CD4-positive, alpha-beta T cell (primary cell): ENCODE results near the gene TBL1X. TPM values are rescaled to one million over a fixed set of nuclear protein-coding genes. Genes with fewer than 3 reads are reported as not detected.
"Not testable (repeated sequence)": the region's sequence is repeated elsewhere in the genome, so short reads cannot be mapped to it uniquely, and the experiment has no call there.

ENCODE experiments used
- ATAC-seq: fragments of 200-7000 bp; cut with Tn5 transposase; one replicate; pipeline ENCODE4 v1.10.0; 2022; ENCODE audit warnings: mild to moderate bottlenecking; ENCODE audit not compliant: poor library complexity
- CTCF ChIA-PET: fragments of 350-600 bp; sonication (Branson Sonifier 250); formaldehyde crosslinking; loops from one replicate; lab custom pipeline; 2021; ENCODE audit warnings: antibody characterized with exemption, inconsistent platforms; lab: Charles Lee
- POLR2A ChIA-PET: fragments of 350-600 bp; sonication (Branson Sonifier 250); formaldehyde crosslinking; loops from one replicate; lab custom pipeline; 2021; ENCODE audit warnings: antibody characterized with exemption, inconsistent platforms; lab: Charles Lee
- DNase-seq, 14 experiments: peaks; one replicate each; pipeline ENCODE4 v3.0.0-alpha.2; 2013 to 2020; ENCODE audit warnings: mixed read lengths in 2 of 14
- H3K27ac ChIP-seq, 2 donors: one replicate each; pipeline versions ENCODE4 v1.5.1 to v1.7.0; 2013; ENCODE audit warnings: low read length in 2 of 2, low read depth in 1 of 2, mild to moderate bottlenecking in 1 of 2
- H3K27me3 ChIP-seq, 2 experiments: 1 replicate in 1 of 2; 2 replicates in 1 of 2; pipeline versions ENCODE4 v1.6.1 to v1.7.0; 2013; ENCODE audit warnings: low read length in 2 of 2, control low read depth in 1 of 2, mild to moderate bottlenecking in 1 of 2, moderate library complexity in 1 of 2; ENCODE audit not compliant: insufficient read depth in 2 of 2, control insufficient read depth in 1 of 2
- H3K36me3 ChIP-seq: one replicate; pipeline ENCODE4 v1.6.1; 2013; ENCODE audit warnings: low read length, control low read depth; ENCODE audit not compliant: insufficient read depth
- H3K4me1 ChIP-seq: one replicate; pipeline ENCODE4 v1.6.1; 2013; ENCODE audit warnings: low read length, control low read depth; ENCODE audit not compliant: insufficient read depth
- H3K4me3 ChIP-seq: one replicate; pipeline ENCODE4 v1.5.1; 2013; ENCODE audit warnings: mild to moderate bottlenecking, low read length, moderate library complexity
- H3K9me3 ChIP-seq, 2 experiments: 1 replicate in 1 of 2; 2 replicates in 1 of 2; pipeline versions ENCODE4 v1.6.1 to v1.7.0; 2013; ENCODE audit warnings: low read length in 2 of 2, mild to moderate bottlenecking in 2 of 2, control low read depth in 1 of 2, moderate library complexity in 1 of 2; ENCODE audit not compliant: control insufficient read depth in 1 of 2, insufficient read depth in 1 of 2
- H3K27ac Mint-ChIP-seq: one replicate; pipeline ENCODE4 v1.8.0; 2020; ENCODE audit warnings: mixed read lengths
- H3K27me3 Mint-ChIP-seq: one replicate; pipeline ENCODE4 v1.8.0; 2021; ENCODE audit warnings: mixed read lengths
- H3K36me3 Mint-ChIP-seq: one replicate; pipeline ENCODE4 v1.8.0; 2021; ENCODE audit warnings: low read depth, mixed read lengths
- H3K4me1 Mint-ChIP-seq: one replicate; pipeline ENCODE4 v1.8.0; 2021; ENCODE audit warnings: low read depth, mixed read lengths
- H3K4me3 Mint-ChIP-seq: one replicate; pipeline ENCODE4 v1.8.0; 2020; ENCODE audit warnings: mild to moderate bottlenecking, mixed read lengths
- H3K9me3 Mint-ChIP-seq: one replicate; pipeline ENCODE4 v1.8.0; 2020; ENCODE audit warnings: mixed read lengths
- CTCF ChIP-seq: fragments of 200-600 bp; IDR thresholded peaks from one replicate; pipeline ENCODE4 v1.8.0; 2022; ENCODE audit warnings: antibody characterized with exemption, mild to moderate bottlenecking
- intact Hi-C, 2 experiments: fragments of 100-400 bp; cut with DNase I in 1 of 2; cut with micrococcal nuclease in 1 of 2; formaldehyde crosslinking; loops; one replicate each; pipeline versions ENCODE4 v1.15.1 to v1.9.0; 2023 to 2025; cut with DNase I, micrococcal nuclease
- total RNA-seq, 174 experiments: library from RNA in 2 of 174; stranded (reverse) in 2 of 174; gene quantifications; one replicate each; pipeline ENCODE4 v1.2.3 and lab custom pipeline; 2021 to 2026

Gene TBL1X
- total RNA-seq, 2 experiments from 2014 or later, result 17.4 to 19.2 TPM

- no peaks in the 10 kb centered on the region for H3K36me3 ChIP-seq
- Mint-ChIP-seq H3K9me3 (no peaks in the 10 kb centered on the region), H3K4me3 (peak overlapping the region; percentile 61), H3K4me1 (peaks cover 35% of the 10 kb centered on the region), H3K36me3 (no peaks in the 10 kb centered on the region), H3K27ac (peak overlapping the region; percentile 96), H3K27me3 (no peaks in the 10 kb centered on the region)
- H3K4me3 ChIP-seq, result no peak overlapping the region
- peak overlapping the region; percentile 75 to 80 for H3K27ac ChIP-seq
- ChIA-PET CTCF (no interaction called here), POLR2A (interaction anchor here (0.7 to 1.7 kb wide), 5 partner anchors 16 to 516 kb away, joined by 3 to 13 read pairs (median 4); no protein-coding TSS in a partner anchor)
- intact Hi-C loops, result no loop called here
- ATAC-seq (peak; percentile 89), DNase-seq (peak in 6 of 14 experiments; percentile 16 to 83 (median 54))
- peaks cover 32% of the 10 kb centered on the region for H3K4me1 ChIP-seq
- H3K27me3 ChIP-seq, result no peaks in the 10 kb centered on the region
- no peaks in the 10 kb centered on the region for H3K9me3 ChIP-seq
- no peak for TF ChIP-seq CTCF
Measured at GRCh38 chrX:9456250-9457074, 8.4 kb upstream of the TBL1X start.

- H3K4me1 ChIP-seq, result peaks cover 41% of the 10 kb centered on the region
- H3K4me1 Mint-ChIP-seq, result peaks cover 50% of the 10 kb centered on the region
- H3K9me3 ChIP-seq, H3K36me3 ChIP-seq, H3K27me3 Mint-ChIP-seq, H3K9me3 Mint-ChIP-seq, H3K27ac ChIP-seq, intact Hi-C loops, CTCF ChIA-PET, POLR2A ChIA-PET, H3K4me3 ChIP-seq, H3K27me3 ChIP-seq, H3K4me3 Mint-ChIP-seq, ATAC-seq, H3K36me3 Mint-ChIP-seq: not testable (repeated sequence)
- H3K27ac Mint-ChIP-seq, result peak overlapping the region; percentile 73
- peak in 2 of 14 experiments; percentile 36 to 46 for DNase-seq
Measured at GRCh38 chrX:9458034-9458433, 6.8 kb upstream of the TBL1X start.

GRCh38 chrX:9458516-9459078, 6.3 kb upstream of the TBL1X start:
- Histone ChIP-seq H3K9me3 (no peaks in the 10 kb centered on the region), H3K27ac (no peak overlapping the region), H3K4me1 (peaks cover 46% of the 10 kb centered on the region), H3K4me3 (no peak overlapping the region), H3K36me3 (no peaks in the 10 kb centered on the region), H3K27me3 (no peaks in the 10 kb centered on the region)
- H3K36me3 Mint-ChIP-seq, result peaks cover 6% of the 10 kb centered on the region
- peak overlapping the region; percentile 73 for H3K27ac Mint-ChIP-seq
- intact Hi-C loops, result no loop called here
- ATAC-seq (no peak), DNase-seq (no peak)
- H3K4me3 Mint-ChIP-seq, result no peak overlapping the region
- POLR2A ChIA-PET, result no interaction called here
- peaks cover 54% of the 10 kb centered on the region for H3K4me1 Mint-ChIP-seq
- CTCF ChIA-PET, result no interaction called here
- TF ChIP-seq CTCF, result no peak
- no peaks in the 10 kb centered on the region for H3K9me3 Mint-ChIP-seq
- H3K27me3 Mint-ChIP-seq, result peaks cover 4% of the 10 kb centered on the region
